MM.1S (cell line): ENCODE results near the gene C13orf46.

ENCODE experiments used
- EZH2phosphoT487 ChIP-seq: fragments of 300-600 bp; sonication (generic); IDR thresholded peaks from 2 replicates; pipeline ENCODE4 v1.6.1; 2018; ENCODE audit warnings: antibody characterized with exemption, low read length
- TF ChIP-seq, protein P1 (sequence below): fragments of 300-600 bp; sonication (generic); IDR thresholded peaks from 2 replicates; pipeline ENCODE4 v1.5.1; 2016; ENCODE audit warnings: antibody characterized with exemption, low read length, mixed read lengths

DNA sequence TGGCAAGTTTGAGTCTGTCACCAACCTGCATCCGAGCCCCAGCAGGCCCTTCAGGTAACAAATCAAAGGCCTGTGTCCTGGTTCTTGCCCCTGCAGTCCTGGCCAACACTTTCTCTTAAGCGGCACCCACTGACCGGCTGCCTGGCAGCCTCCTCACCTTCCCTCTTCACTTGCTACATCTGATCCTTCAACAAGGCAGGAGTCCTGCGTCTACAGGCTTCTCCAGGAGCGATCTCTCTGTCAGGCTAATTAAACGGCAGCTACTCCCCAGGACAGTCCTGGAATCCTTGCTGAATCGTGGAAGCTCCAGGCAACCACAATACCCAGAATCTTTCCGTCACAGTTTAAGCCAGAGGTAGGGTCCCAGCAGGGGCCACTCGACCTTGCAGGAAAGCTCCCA is 68.9 kb downstream of the C13orf46 start:
- TF ChIP-seq, protein P1, sequence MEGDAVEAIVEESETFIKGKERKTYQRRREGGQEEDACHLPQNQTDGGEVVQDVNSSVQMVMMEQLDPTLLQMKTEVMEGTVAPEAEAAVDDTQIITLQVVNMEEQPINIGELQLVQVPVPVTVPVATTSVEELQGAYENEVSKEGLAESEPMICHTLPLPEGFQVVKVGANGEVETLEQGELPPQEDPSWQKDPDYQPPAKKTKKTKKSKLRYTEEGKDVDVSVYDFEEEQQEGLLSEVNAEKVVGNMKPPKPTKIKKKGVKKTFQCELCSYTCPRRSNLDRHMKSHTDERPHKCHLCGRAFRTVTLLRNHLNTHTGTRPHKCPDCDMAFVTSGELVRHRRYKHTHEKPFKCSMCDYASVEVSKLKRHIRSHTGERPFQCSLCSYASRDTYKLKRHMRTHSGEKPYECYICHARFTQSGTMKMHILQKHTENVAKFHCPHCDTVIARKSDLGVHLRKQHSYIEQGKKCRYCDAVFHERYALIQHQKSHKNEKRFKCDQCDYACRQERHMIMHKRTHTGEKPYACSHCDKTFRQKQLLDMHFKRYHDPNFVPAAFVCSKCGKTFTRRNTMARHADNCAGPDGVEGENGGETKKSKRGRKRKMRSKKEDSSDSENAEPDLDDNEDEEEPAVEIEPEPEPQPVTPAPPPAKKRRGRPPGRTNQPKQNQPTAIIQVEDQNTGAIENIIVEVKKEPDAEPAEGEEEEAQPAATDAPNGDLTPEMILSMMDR: no peak
- no peak for TF ChIP-seq EZH2phosphoT487
